EH (cell line): ENCODE data around the gene PHF3.

Experiments
- DNase-seq: peaks from one replicate; pipeline ENCODE4 v3.0.0-alpha.2; 2015; ENCODE audit warnings: low read depth

The PHF3 gene

DNA sequence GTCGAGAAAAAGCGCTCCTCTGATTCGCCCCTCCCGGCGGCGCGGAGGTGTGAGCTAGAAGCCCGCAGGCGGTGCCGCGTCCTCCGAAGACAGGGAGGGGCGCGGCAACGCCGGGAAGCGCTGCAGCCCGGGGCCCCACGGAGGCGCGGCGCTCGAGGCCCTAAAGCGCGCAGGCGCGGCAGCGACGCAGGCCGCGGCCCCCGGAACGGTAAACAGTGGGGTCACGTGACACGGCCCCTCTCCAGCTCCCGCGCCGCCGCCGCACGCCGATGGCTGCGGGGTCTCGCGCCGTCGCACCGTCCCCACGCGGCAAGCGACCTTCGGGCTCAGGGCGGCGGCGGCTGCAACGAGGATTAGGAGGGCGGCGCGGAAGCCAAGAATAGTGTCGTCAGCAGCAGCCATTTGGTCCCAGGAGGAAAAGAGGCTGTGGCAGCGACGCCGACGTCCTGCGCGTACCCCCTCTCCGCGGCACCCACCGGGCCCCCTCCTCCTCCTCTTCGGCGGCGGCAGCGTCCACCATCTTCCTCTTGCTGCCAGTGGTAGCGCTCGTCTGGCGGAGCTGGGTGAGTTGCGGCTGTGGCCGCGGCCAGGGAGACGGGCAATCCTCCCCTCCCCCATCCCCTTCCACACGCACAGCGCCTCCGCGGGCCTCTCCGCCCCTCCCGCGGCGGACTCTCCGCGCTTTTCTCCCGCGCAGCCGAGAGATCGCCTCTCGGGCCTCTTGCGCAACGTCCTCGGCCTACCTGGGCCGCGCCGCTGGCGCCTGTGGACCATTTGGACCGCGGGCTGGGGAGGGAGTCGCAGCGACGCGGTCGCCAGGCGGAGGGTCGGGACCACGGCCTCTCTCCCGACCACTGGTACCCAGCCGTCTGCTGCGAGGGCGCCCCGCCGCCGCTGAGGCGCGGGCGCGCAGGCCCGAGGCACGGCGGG lies at the start of gene PHF3:
Gene PHF3, plus strand, starts transcription at position 215 of the 930 bp plus-strand sequence. CDS start 10,750 bp downstream, outside the sequence.
- peak; percentile 91 for DNase-seq

DNA sequence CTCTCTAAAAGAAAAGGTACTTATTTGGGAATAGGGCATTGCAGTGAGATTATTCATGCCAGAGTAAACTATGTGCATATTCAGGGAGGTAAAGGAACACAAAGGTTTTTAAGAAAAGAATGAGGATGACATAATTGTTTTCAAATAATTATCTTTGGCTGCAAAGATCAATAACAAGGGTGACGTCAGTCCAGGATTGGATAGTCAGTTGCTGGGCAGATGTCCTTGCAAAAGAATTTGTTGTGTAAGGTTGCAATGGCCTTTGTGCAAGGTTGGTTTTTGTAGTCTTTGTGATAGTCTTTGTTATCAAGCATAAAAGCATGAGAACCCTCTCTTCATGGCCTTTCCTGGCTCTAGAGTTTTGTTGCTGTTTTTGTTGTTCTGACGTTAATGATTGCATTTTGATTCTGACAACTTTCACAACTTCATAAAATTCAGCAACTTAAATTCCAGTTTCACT lies 45.6 kb upstream of the PHF3 start:
- no peak for DNase-seq

- DNase-seq = no peak
Measured at GRCh38 chr6:63592886-63593285, 42.7 kb upstream of the PHF3 start.

- DNase-seq = peak; percentile 22
Measured at GRCh38 chr6:63597141-63598048, 38.2 kb upstream of the PHF3 start.

- peak; percentile 65 for DNase-seq
Measured at GRCh38 chr6:63598049-63599036, 37.3 kb upstream of the PHF3 start.

- no peak for DNase-seq
Measured at GRCh38 chr6:63599243-63599642, 36.4 kb upstream of the PHF3 start.

- DNase-seq = no peak
Measured at GRCh38 chr6:63600136-63600535, 35.5 kb upstream of the PHF3 start.

GRCh38 chr6:63609231-63609630 lies 26.4 kb upstream of the PHF3 start:
- DNase-seq = no peak

- DNase-seq = no peak
Measured at GRCh38 chr6:63610944-63611343, 24.7 kb upstream of the PHF3 start.

DNA sequence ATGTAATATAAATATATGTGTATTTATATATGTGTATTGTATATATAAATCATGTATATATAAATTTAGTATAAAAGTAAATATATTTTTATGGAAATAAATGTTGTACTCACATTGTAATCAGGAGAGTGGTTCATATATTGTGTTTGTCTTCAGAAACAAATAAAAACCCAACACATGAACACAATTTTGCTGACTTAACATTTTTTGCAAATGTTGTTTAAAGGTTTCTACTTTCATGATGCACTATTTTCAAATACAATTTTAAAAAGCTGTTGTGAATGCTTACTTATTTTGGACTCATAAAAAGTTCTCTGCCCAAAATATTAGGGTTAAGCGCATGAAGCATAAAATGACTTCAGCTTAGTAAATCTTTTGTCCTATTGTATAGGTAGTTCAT lies 24.0 kb upstream of the PHF3 start:
- DNase-seq = no peak

GRCh38 chr6:63615590-63615989 lies 20.0 kb upstream of the PHF3 start:
- no peak for DNase-seq

DNA sequence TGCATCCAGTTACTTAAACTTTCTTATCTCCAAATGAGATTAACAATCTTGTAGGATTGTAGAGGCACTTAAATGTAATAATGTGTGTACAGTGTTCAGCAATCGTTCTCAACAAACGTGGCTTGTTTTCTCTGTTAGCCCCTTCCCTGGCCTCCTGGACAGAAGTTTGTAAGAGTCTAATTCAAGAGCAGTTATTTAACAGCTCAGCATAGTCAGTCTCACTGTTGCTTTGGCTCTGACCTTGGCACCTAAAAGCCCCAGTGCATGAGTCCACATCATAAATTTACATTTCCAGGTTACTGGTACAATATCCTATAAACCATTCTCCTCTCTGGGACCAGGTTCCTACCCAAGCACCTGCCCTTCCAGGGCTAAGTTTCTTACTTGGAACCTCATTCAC lies 11.5 kb upstream of the PHF3 start:
- DNase-seq = no peak

DNA sequence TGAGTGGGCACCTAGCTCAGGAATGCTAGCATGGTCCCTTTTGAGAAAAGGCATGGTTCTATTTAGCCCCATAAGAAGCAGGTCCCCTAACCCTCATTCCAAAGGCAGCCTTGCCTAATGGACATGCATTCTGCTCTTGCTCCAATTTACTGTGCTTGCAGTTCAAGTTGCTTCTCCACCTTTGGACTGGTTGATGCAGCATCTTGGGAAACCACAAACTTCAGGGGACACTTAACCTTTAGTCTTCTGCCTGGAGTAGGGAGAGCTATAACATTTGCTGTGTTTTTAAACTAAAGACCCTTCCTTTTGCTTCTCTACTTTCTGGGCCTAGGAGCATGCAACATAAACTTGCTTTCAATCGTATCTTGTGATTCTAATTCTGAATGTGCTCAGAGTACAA lies 5.1 kb upstream of the PHF3 start:
- no peak for DNase-seq

GRCh38 chr6:63634630-63635029 lies 972 bp upstream of the PHF3 start:
- no peak for DNase-seq

- no peak for DNase-seq
Measured at GRCh38 chr6:63635215-63635587, 401 bp upstream of the PHF3 start.

- DNase-seq = peak; percentile 44
Measured at GRCh38 chr6:63636518-63637021, 968 bp downstream of the PHF3 start.

GRCh38 chr6:63637865-63638445 lies 2.4 kb downstream of the PHF3 start:
- peak; percentile 13 for DNase-seq

- peak; percentile 75 for DNase-seq
Measured at GRCh38 chr6:63640062-63640461, 4.5 kb downstream of the PHF3 start.

DNA sequence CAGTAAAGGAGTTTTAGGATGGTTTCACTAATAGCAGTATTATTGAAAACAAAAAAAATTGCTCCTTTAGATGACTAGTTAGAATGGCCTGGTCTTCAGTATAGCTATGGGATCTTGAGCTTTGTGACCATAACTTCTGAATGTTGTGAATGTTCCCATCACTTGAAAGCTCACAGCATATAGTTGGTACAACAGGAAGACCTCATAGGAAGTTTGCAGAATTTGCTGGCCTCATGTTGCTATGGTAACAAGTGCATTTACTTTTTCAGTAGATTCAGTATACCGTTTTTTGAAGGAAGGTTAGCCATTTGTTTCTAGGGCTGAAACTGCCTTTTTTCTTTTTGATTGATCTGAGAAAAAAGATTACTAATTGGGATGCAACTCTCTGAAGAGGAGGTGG lies 8.3 kb downstream of the PHF3 start:
- DNase-seq = peak; percentile 20

DNA sequence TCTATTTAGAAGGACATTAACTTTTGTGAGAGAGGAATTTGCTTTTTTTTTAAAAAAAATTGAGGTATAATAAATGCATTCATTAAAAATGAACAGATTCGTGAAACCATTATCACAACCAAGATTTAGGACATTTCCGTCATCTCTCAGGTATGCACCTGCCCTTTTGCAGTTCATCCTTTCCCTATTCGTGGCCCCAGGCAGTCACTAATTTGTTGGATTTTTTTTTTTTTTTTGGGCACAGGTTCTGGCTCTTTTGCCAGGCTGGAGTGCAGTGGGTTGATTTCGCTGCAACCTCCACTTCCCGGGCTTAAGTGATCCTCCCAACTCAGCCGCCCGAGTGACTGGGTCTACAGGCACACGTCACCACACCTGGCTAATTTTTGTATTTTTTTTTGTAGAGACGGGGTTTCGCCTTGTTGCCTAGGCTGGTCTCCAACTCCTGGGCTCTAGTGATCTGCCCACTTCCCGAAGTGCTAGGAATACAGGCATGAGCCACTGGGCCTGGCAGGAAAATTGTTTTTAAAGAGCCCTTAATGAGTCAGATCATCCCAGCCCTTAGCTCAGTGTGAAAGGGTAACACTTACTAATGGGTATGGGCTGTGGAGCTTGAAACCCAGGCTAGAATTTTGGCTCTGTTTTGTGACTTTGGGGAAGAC lies 9.2 kb downstream of the PHF3 start:
- DNase-seq = peak; percentile 25
